GM12891 (cell line): ENCODE results near the gene TMEM11.

Source experiments
- POLR2A ChIP-seq: IDR thresholded peaks from 2 replicates; pipeline ENCODE4 v1.6.1; 2011; ENCODE audit warnings: low read depth, low read length, control low read depth
- POLR2AphosphoS5 ChIP-seq: IDR thresholded peaks from 2 replicates; pipeline ENCODE4 v1.6.1; 2011; ENCODE audit warnings: low read depth, low read length, control low read depth
- POU2F2 ChIP-seq: IDR thresholded peaks from 2 replicates; pipeline ENCODE4 v1.6.1; 2011; ENCODE audit warnings: low read depth, mild to moderate bottlenecking, control low read depth, low read length, moderate library complexity

- TF ChIP-seq POLR2AphosphoS5, result no peak
- TF ChIP-seq POU2F2, result no peak
- no peak for TF ChIP-seq POLR2A
These were observed 15.6 kb downstream of the TMEM11 start for GRCh38 chr17:21198411-21198810.
